Body of pancreas (tissue), 4 donors: ENCODE results near the gene PTPRM.

Experiments
- CTCF ChIP-seq, 7 experiments: fragments of 450-650 bp in 4 of 7; fragments of 200-600 bp in 3 of 7; sonication (generic) in 3 of 7; IDR thresholded peaks; one replicate each; pipeline ENCODE4 v1.5.1; 2016 to 2019; ENCODE audit warnings: antibody characterized with exemption in 7 of 7
- POLR2A ChIP-seq, 3 donors: fragments of 450-650 bp; IDR thresholded peaks; one replicate each; pipeline ENCODE4 v1.6.1; 2016; ENCODE audit warnings: antibody characterized with exemption in 3 of 3, mild to moderate bottlenecking in 2 of 3

- no peak for TF ChIP-seq CTCF (IDR thresholded peaks at IDR 0.05)
- TF ChIP-seq POLR2A (IDR thresholded peaks at IDR 0.05): no peak
Measured at GRCh38 chr18:8169722-8170121, 602.6 kb downstream of the PTPRM start.
